OCI-LY3 (cell line): ENCODE results near the gene GNAI2.
A peak's percentile ranks its signal among the peaks of the same experiment; 100 is the strongest.

Experiments used
- H2AFZ ChIP-seq: fragments of 200-600, 300-600 bp; shearing (Covaris generic); 2 replicates; pipeline ENCODE4 v1.6.0; 2014; ENCODE audit warnings: antibody characterized with exemption, low read depth, low read length
- H3K27ac ChIP-seq: fragments of 200-600, 300-600 bp; sonication (generic); 2 replicates; pipeline ENCODE4 v1.5.1; 2014; ENCODE audit warnings: mild to moderate bottlenecking, low read length, moderate library complexity, mixed read lengths
- H3K27me3 ChIP-seq: fragments of 200-600, 300-600 bp; sonication (generic); 2 replicates; pipeline ENCODE4 v1.6.1; 2014; ENCODE audit warnings: low read depth, low read length, mixed read lengths
- H3K36me3 ChIP-seq: fragments of 200-600, 300-600 bp; sonication (generic); replicated peaks from 2 replicates; pipeline ENCODE3; 2014; ENCODE audit warnings: low read depth, low read length, mixed read lengths
- H3K4me1 ChIP-seq: fragments of 300-600, 200-600 bp; sonication (generic); 2 replicates; pipeline ENCODE4 v1.6.1; 2014; ENCODE audit warnings: low read length, mixed read lengths
- H3K4me2 ChIP-seq: fragments of 200-600, 300-600 bp; sonication (generic); 2 replicates; pipeline ENCODE4 v1.6.1; 2014; ENCODE audit warnings: low read length, mixed read lengths
- H3K4me3 ChIP-seq: fragments of 300-600, 200-600 bp; sonication (generic); 2 replicates; pipeline ENCODE4 v1.5.1; 2014; ENCODE audit warnings: antibody characterized with exemption, mild to moderate bottlenecking, low read length, moderate library complexity
- H3K79me2 ChIP-seq: fragments of 300-600, 200-600 bp; shearing (Covaris generic); 2 replicates; pipeline ENCODE4 v1.6.1; 2014; ENCODE audit warnings: mild to moderate bottlenecking, low read length, mixed read lengths
- H3K9ac ChIP-seq: fragments of 300-600, 200-600 bp; shearing (Covaris generic); 2 replicates; pipeline ENCODE4 v1.6.0; 2014; ENCODE audit warnings: mild to moderate bottlenecking, low read length, moderate library complexity
- H3K9me3 ChIP-seq: fragments of 200-600, 300-600 bp; shearing (Covaris generic); 2 replicates; pipeline ENCODE4 v1.6.1; 2014; ENCODE audit warnings: low read length, mixed read lengths; ENCODE audit not compliant: insufficient read depth
- H4K20me1 ChIP-seq: fragments of 200-600, 300-600 bp; sonication (generic); 2 replicates; pipeline ENCODE4 v1.6.1; 2016; ENCODE audit warnings: low read length, mixed read lengths; ENCODE audit not compliant: insufficient read depth
- EZH2phosphoT487 ChIP-seq: fragments of 200-600 bp; shearing (Covaris generic); IDR thresholded peaks from 2 replicates; pipeline ENCODE4 v1.6.1; 2018; ENCODE audit warnings: antibody characterized with exemption, mixed run types, low read depth
- TF ChIP-seq, protein P1 (sequence below): fragments of 200-600, 300-600 bp; sonication (generic); IDR thresholded peaks from 2 replicates; pipeline ENCODE4 v1.5.1; 2014; ENCODE audit warnings: antibody characterized with exemption, low read length, low read depth

The GNAI2 gene

DNA sequence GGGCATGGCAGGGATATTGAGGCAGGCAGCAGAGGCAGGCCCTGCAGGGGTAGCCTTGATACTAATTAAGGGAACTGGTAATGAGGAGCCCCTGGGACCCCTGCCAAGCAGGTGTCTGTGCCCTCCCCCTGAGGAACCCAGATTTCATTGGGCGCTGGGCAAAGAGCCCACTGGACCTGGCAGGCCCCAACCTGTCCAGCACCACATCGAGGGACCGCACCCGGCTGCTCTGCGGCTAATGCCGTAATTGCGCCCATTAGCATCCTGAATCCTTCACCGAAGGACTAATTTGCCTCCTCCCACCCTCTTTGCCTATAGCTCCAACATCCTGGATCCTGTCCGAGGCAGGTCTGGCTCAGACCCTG, 19.2 kb downstream of the GNAI2 start:
- H3K4me2 ChIP-seq, result no peak overlapping the region
- peaks cover 71% of the 10 kb centered on the region for H3K36me3 ChIP-seq
- peaks cover 35% of the 10 kb centered on the region for H4K20me1 ChIP-seq
- H3K27me3 ChIP-seq, result no peaks in the 10 kb centered on the region
- H3K9me3 ChIP-seq, result 0 out of 2 replicates have a peak, but pooled peaks cover 6% of the 10 kb centered on the region
- peaks cover 3% of the 10 kb centered on the region; the same call in 1 of the 2 replicates for H3K4me1 ChIP-seq
- H3K79me2 ChIP-seq, result peaks cover 12% of the 10 kb centered on the region
- H3K4me3 ChIP-seq, result no peak overlapping the region
- no peak overlapping the region for H3K27ac ChIP-seq
- no peak overlapping the region for H2AFZ ChIP-seq
- TF ChIP-seq EZH2phosphoT487, result no peak
- TF ChIP-seq, protein P1, sequence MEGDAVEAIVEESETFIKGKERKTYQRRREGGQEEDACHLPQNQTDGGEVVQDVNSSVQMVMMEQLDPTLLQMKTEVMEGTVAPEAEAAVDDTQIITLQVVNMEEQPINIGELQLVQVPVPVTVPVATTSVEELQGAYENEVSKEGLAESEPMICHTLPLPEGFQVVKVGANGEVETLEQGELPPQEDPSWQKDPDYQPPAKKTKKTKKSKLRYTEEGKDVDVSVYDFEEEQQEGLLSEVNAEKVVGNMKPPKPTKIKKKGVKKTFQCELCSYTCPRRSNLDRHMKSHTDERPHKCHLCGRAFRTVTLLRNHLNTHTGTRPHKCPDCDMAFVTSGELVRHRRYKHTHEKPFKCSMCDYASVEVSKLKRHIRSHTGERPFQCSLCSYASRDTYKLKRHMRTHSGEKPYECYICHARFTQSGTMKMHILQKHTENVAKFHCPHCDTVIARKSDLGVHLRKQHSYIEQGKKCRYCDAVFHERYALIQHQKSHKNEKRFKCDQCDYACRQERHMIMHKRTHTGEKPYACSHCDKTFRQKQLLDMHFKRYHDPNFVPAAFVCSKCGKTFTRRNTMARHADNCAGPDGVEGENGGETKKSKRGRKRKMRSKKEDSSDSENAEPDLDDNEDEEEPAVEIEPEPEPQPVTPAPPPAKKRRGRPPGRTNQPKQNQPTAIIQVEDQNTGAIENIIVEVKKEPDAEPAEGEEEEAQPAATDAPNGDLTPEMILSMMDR, result no peak
- no peak overlapping the region for H3K9ac ChIP-seq

DNA sequence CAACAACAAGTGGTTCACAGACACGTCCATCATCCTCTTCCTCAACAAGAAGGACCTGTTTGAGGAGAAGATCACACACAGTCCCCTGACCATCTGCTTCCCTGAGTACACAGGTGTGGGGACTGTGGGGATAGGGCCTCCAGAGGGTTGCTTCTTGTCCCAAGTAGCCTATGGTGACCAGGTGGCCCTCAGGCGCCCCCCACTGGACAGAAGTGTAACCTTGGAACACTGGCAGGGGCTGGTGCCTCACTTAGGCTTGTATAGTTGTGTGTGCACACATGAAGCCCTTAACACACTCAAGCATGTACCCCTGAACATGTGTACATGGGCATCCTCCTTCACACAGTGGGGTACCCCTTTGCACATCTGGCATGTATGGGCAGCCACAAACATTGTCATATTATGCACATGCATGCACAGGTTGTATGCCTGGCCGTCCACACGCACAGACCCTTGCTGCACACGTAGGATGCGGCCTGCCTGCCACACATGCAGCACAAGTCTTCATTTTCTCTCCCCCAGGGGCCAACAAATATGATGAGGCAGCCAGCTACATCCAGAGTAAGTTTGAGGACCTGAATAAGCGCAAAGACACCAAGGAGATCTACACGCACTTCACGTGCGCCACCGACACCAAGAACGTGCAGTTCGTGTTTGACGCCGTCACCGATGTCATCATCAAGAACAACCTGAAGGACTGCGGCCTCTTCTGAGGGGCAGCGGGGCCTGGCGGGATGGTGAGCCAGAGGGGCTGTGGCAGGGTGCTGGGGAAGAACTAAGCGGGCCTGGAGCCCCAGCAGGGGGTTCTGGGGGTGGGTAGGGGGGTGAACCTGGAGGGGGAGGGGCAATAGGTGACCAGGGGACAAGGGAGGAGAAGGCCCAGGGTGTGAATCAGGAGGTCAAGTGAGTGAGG, 21.2 kb downstream of the GNAI2 start:
- Histone ChIP-seq H3K4me1 (peaks cover 13% of the 10 kb centered on the region), H3K9ac (no peak overlapping the region), H3K36me3 (peaks cover 60% of the 10 kb centered on the region), H2AFZ (no peak overlapping the region), H3K27me3 (no peaks in the 10 kb centered on the region), H3K27ac (no peak overlapping the region), H4K20me1 (peaks cover 17% of the 10 kb centered on the region), H3K79me2 (no peaks in the 10 kb centered on the region), H3K9me3 (0 out of 2 replicates have a peak, but pooled peaks cover 6% of the 10 kb centered on the region), H3K4me2 (no peak overlapping the region), H3K4me3 (no peak overlapping the region)
- TF ChIP-seq, protein P1, result peak; percentile 39
- no peak for TF ChIP-seq EZH2phosphoT487

DNA sequence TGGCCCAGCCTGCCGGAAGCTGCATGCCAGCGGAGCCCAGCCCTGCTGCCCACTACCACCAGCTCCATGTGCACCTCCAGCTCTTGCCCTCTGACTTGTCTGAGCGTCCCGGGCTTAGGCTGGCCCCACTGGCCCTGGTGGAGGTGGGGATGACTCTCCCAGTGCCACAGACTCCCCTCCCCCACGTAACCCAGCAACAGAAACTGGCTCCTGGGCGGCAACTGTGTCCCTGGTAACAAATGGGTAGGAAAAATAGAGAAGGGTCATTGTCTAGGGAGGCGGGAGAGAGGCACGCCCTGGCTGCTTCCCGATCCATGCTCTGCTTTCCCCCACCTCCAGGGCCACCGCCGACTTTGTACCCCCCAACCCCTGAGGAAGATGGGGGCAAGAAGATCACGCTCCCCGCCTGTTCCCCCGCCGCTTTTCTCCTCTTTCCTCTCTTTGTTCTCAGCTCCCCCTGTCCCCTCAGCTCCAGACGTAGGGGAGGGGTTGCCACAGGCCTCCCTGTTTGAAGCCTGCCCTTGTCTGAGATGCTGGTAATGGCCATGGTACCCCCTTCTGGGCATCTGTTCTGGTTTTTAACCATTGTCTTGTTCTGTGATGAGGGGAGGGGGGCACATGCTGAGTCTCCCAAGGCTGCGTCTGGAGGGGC, 22.2 kb downstream of the GNAI2 start:
- Histone ChIP-seq H3K9me3 (0 out of 2 replicates have a peak, but pooled peaks cover 6% of the 10 kb centered on the region), H3K9ac (no peak overlapping the region), H3K4me1 (peaks cover 13% of the 10 kb centered on the region), H3K27ac (no peak overlapping the region), H3K4me3 (no peak overlapping the region), H3K79me2 (no peaks in the 10 kb centered on the region), H4K20me1 (peaks cover 12% of the 10 kb centered on the region), H3K36me3 (peaks cover 52% of the 10 kb centered on the region), H3K4me2 (no peak overlapping the region), H2AFZ (no peak overlapping the region), H3K27me3 (no peaks in the 10 kb centered on the region)
- TF ChIP-seq, protein P1, result no peak
- TF ChIP-seq EZH2phosphoT487, result no peak

GRCh38 chr3:50258979-50259378, 23.0 kb downstream of the GNAI2 start:
- no peaks in the 10 kb centered on the region for H3K79me2 ChIP-seq
- H3K27ac ChIP-seq, result no peak overlapping the region
- H3K4me2 ChIP-seq, result no peak overlapping the region
- H3K27me3 ChIP-seq, result no peaks in the 10 kb centered on the region
- no peak overlapping the region for H3K4me3 ChIP-seq
- TF ChIP-seq, protein P1, result no peak
- TF ChIP-seq EZH2phosphoT487, result no peak
- no peak overlapping the region for H2AFZ ChIP-seq
- peaks cover 13% of the 10 kb centered on the region for H3K4me1 ChIP-seq
- peaks cover 11% of the 10 kb centered on the region for H4K20me1 ChIP-seq
- H3K9me3 ChIP-seq, result 0 out of 2 replicates have a peak, but pooled peaks cover 6% of the 10 kb centered on the region
- H3K36me3 ChIP-seq, result peaks cover 46% of the 10 kb centered on the region
- H3K9ac ChIP-seq, result no peak overlapping the region
